Kidney epithelial cell (primary cell): ENCODE data around the gene SCARB1. TPM values are rescaled to one million over a fixed set of nuclear protein-coding genes. Genes with fewer than 3 reads are reported as not detected.

Experiments
- DNase-seq: peaks from one replicate; pipeline ENCODE4 v3.0.0-alpha.2; 2010; ENCODE audit warnings: low read depth
- H3K27me3 ChIP-seq: 2 replicates; pipeline ENCODE4 v1.6.0; 2011; ENCODE audit warnings: low read length; ENCODE audit not compliant: control insufficient read depth, insufficient read depth
- H3K36me3 ChIP-seq: 2 replicates; pipeline ENCODE4 v1.5.1; 2011; ENCODE audit warnings: low read length; ENCODE audit not compliant: control insufficient read depth, insufficient read depth
- H3K4me3 ChIP-seq: 2 replicates; pipeline ENCODE4 v1.5.1; 2011; ENCODE audit warnings: low read depth, mild to moderate bottlenecking, control low read depth, low read length
- total RNA-seq: library from RNA; depleted of rRNA; stranded (reverse); fragments of >200 nt; gene quantifications from 2 replicates; pipeline ENCODE4 v1.2.3, GENCODE V29; 2015
- TF ChIP-seq, protein P1 (sequence below): IDR thresholded peaks from 2 replicates; pipeline ENCODE4 v1.5.1; 2011; ENCODE audit warnings: mild to moderate bottlenecking, moderate library complexity, low read length, control low read depth, inconsistent platforms; ENCODE audit not compliant: insufficient read depth, poor library complexity, severe bottlenecking

The SCARB1 gene
- total RNA-seq, 1 donor from 2014 or later: 30.0 TPM

DNA sequence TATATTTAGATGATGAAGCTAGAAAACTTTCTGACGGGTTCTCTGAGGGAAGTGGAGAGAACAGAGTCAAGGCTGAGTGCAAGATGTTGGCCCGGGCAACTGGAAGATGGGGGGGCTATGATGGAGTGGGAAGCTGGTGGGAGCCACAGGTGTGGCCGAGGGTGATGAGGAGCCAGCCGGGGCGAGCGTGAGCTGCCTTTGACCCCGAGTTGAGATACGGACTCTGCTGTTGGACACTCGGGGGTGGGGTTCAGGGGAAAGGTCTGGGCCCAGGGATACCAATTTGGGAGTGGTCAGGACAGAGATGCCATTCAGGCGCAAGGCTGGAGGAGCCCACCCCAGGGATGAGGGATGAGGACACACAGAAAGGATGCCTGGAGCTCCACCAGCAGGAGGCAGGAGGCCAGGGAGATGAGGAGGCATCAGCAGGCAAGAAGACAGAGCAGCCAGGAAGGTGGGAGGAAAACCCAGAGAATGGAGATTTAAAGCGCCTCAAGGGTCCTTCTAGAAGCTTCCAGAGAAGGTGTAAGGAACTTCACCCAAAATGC, 9.0 kb downstream of the SCARB1 start:
- TF ChIP-seq, protein P1, sequence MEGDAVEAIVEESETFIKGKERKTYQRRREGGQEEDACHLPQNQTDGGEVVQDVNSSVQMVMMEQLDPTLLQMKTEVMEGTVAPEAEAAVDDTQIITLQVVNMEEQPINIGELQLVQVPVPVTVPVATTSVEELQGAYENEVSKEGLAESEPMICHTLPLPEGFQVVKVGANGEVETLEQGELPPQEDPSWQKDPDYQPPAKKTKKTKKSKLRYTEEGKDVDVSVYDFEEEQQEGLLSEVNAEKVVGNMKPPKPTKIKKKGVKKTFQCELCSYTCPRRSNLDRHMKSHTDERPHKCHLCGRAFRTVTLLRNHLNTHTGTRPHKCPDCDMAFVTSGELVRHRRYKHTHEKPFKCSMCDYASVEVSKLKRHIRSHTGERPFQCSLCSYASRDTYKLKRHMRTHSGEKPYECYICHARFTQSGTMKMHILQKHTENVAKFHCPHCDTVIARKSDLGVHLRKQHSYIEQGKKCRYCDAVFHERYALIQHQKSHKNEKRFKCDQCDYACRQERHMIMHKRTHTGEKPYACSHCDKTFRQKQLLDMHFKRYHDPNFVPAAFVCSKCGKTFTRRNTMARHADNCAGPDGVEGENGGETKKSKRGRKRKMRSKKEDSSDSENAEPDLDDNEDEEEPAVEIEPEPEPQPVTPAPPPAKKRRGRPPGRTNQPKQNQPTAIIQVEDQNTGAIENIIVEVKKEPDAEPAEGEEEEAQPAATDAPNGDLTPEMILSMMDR: no peak
- H3K36me3 ChIP-seq: no peaks in the 10 kb centered on the region
- no peak for DNase-seq
- H3K27me3 ChIP-seq: no peaks in the 10 kb centered on the region
- no peak overlapping the region for H3K4me3 ChIP-seq

DNA sequence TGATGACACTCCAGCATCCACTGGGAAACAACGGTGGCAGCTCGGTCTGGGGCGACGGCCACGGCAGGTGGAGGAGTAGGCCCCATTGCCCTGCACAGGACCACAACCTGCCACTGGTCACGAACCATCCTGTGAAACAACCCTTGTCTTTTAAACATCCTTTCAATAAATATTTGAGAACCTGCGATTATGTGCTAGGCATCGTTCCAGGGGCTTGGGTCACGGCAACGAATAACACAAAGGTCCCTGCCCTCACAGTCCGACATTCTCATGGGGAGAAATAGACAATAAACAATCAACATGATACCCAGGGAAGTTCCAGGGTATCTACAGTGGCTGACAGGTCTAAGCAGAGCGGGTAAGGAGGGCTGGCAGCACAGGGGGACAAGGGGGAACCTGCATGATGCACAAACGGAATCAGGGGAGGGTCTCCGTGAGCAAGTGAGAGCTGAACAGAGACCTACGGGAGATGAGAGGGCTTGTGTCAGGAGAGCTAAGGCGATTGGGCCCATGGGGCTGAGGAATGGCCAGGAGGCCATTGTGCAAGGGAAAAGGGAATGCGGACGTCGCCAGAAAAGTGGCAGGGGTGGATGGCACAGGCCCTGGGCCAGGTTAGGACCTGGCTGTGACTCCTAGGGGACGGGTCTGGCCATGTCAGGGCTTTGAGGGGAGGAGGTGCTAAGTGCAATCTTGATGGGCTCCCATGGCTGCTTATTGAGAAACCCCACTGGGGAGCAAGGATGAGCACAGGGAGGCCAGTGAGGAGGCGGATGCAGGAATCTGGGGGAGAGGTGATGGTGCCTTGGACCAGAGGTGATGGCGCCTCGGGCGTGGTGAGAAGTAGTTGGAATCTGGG, 9.7 kb downstream of the SCARB1 start:
- Histone ChIP-seq H3K36me3 (no peaks in the 10 kb centered on the region), H3K27me3 (no peaks in the 10 kb centered on the region), H3K4me3 (no peak overlapping the region)
- TF ChIP-seq, protein P1: no peak
- no peak for DNase-seq

DNA sequence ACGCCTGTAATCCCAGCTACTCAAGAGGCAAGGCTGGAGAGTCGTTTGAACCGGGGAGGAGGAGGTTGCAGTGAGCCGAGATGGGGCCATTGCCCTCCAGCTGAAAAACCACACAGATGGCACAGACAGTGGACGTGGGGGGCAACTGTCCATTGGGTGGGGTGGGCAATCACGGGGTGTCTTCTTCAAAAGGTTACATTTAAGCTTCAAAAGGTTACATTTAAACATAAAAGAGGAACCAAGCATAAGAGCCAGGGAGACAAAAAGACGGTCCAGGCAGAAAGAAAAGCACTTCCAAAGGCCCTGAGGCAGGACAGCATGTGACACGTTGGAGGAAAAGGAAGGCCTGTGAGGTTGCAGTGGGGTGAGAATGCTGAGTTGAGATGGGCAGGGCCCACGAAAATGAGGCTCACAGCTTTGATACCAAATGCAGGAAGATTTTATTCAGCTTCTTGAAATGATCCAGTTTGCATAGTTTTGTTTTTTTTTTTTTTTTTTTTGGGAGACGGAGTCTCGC, 10.7 kb downstream of the SCARB1 start:
- Histone ChIP-seq H3K4me3 (no peak overlapping the region), H3K27me3 (no peaks in the 10 kb centered on the region), H3K36me3 (no peaks in the 10 kb centered on the region)
- DNase-seq: no peak
- TF ChIP-seq, protein P1: no peak

DNA sequence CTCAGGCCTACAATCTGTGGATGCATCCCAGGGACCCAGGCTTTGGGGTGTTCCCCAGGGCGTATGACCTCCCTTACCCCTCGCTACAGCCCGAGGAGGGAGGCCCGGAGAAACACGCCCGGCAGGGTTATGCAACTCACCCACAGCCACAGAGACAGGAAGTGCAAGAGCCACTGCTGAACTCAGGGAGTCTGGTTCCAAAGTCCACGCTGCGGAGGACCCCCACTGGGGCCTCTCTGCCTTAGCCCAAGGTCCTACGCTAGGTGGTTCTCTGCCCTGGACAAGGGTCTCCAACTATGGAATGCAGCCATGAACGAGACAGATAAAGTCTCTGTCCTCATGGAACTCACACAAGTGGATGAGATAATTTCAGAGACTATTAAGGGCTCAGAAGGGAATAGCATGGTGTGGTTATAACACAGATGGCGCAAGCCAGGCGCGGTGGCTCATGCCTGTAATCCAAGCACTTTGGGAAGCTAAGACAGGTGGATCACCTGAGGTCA, 11.3 kb downstream of the SCARB1 start:
- Histone ChIP-seq H3K27me3 (no peaks in the 10 kb centered on the region), H3K4me3 (no peak overlapping the region), H3K36me3 (no peaks in the 10 kb centered on the region)
- TF ChIP-seq, protein P1: no peak
- DNase-seq: no peak

DNA sequence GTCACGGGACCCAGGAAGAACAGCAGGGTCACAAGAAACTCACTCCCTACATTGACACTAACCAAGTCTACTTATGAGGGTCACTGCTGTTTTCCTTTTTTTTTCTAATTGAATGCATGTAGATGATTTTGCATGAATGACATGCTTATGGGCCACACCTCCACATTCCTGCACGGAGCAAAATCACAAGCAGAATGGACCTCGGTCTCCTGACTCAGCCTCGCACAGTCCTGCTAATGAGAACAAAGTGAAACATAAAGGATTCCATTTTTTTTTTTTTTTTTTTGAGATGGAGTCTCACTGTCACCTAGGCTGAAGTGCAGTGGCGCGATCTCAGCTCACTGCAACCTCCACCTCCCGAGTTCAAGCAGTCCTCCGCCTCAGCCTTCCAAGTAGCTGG, 12.3 kb downstream of the SCARB1 start:
- Histone ChIP-seq H3K4me3 (no peak overlapping the region), H3K27me3 (no peaks in the 10 kb centered on the region), H3K36me3 (no peaks in the 10 kb centered on the region)
- DNase-seq: no peak
- TF ChIP-seq, protein P1: no peak

DNA sequence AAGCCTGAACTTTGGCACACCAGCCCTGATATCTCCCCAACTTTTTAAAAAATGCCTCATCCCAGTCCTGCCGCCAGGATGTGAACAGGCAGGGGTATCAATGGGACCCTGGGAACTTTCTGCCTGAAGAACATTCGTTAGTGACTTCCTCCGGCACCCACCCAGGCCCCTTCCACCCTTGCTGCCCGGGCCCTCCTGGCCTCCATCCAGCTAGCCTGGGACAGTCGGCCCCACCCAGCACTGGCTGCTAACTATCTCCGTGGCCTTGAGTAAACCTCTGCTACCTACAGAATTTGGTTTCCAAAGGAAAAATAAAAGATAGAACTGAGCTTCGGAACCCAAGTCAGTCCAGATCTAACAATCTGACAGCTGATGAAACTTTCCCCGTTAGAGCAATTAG, 14.3 kb downstream of the SCARB1 start:
- no peaks in the 10 kb centered on the region for H3K27me3 ChIP-seq
- TF ChIP-seq, protein P1: no peak
- DNase-seq: no peak
- H3K4me3 ChIP-seq: no peak overlapping the region
- H3K36me3 ChIP-seq: no peaks in the 10 kb centered on the region
